ENCODE measurements around the gene FGG. TPM values are rescaled to one million over a fixed set of nuclear protein-coding genes. Genes with fewer than 3 reads are reported as not detected.

FGG gene
- total and polyA plus RNA-seq, 10 of the 15 experiments (the other 5 are each of a cell fraction or from before 2014, with no cell fraction given) = 1.8 TPM; not detected in 9

GRCh38 chr4:154623995-154624394 is 11.5 kb upstream of the FGG start:
- intact Hi-C loops (cut with micrococcal nuclease; ENCODE audit: unreplicated experiment) = loop anchor here (2.0 to 10.0 kb wide), 3 partner anchors 295 to 849 kb away; partner anchors contain the start of gene MAP9
- ChIA-PET POLR2A (no interaction called here), RAD21 (ENCODE audit: unreplicated experiment) (interaction anchor here (3.0 to 7.1 kb wide), 3 partner anchors 65 to 74 kb away, joined by 13 to 88 read pairs (median 28); partner anchors contain the start of gene PLRG1), CTCF (interaction anchor here (0.8 to 19.0 kb wide), 7 partner anchors 9 to 293 kb away, joined by 4 to 796 read pairs (median 6); partner anchors contain the start of genes FGB and PLRG1), SMC1A (ENCODE audit: uncharacterized antibody, unreplicated experiment) (interaction anchor here (1.1 to 7.2 kb wide), 3 partner anchors 63 to 104 kb away, joined by 3 to 119 read pairs (median 112); partner anchors contain the start of genes FGB and PLRG1)
- FAIRE-seq (no peak), DNase-seq (ENCODE audit: low read depth, low spot score) (no peak), ATAC-seq (no peak)
- no TSS peak for BruUV-seq (replicated peaks)
- H3K4me1 ChIP-seq (ENCODE audit: control insufficient read depth, insufficient read depth, low read length) = no peaks in the 10 kb centered on the region
- H2AFZ ChIP-seq (ENCODE audit: control insufficient read depth, low read depth, low read length) = no peak overlapping the region
- no peaks in the 10 kb centered on the region for H3K79me2 ChIP-seq (ENCODE audit: control insufficient read depth, insufficient read depth, low read length)
- no peaks in the 10 kb centered on the region for H4K20me1 ChIP-seq (ENCODE audit: control insufficient read depth, insufficient read depth)
- 24% methylated on average over 7 of the region's 7 CpGs for WGBS (ENCODE audit: insufficient coverage, insufficient replicate concordance, low lambda C conversion rate, missing lambda C conversion rate)
- no peaks in the 10 kb centered on the region for H3K36me3 ChIP-seq (ENCODE audit: control insufficient read depth in 2 of 2, insufficient read depth in 2 of 2, low read length in 1 of 2)
- in situ Hi-C loops (cut with MboI) = no loop called here
- no peak overlapping the region for H3K27ac ChIP-seq (ENCODE audit: control insufficient read depth, insufficient read depth)
- TF ChIP-seq RAD51 (IDR thresholded peaks at IDR 0.05) = no peak
- TF ChIP-seq, protein P1, sequence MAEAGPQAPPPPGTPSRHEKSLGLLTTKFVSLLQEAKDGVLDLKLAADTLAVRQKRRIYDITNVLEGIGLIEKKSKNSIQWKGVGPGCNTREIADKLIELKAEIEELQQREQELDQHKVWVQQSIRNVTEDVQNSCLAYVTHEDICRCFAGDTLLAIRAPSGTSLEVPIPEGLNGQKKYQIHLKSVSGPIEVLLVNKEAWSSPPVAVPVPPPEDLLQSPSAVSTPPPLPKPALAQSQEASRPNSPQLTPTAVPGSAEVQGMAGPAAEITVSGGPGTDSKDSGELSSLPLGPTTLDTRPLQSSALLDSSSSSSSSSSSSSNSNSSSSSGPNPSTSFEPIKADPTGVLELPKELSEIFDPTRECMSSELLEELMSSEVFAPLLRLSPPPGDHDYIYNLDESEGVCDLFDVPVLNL (IDR thresholded peaks at IDR 0.05; ENCODE audit: low read depth, low read length) = no peak
- TF ChIP-seq CBX3 (IDR thresholded peaks at IDR 0.05; ENCODE audit: borderline replicate concordance, low read depth) = no peak
- TF ChIP-seq PML (IDR thresholded peaks at IDR 0.05; ENCODE audit: low read length) = no peak
- no peak for TF ChIP-seq ZNF687 (IDR thresholded peaks at IDR 0.05)
- no peak for TF ChIP-seq NRF1 (conservative IDR thresholded peaks at IDR 0.05; ENCODE audit: low read depth, low read length)
- TF ChIP-seq BACH1 (IDR thresholded peaks at IDR 0.05; ENCODE audit: borderline replicate concordance) = no peak
- TF ChIP-seq BMI1 (IDR thresholded peaks at IDR 0.05; ENCODE audit: borderline replicate concordance) = no peak
- no peak for TF ChIP-seq NR2F1 (conservative IDR thresholded peaks at IDR 0.05)
- no peak for TF ChIP-seq CBFB (IDR thresholded peaks at IDR 0.05; ENCODE audit: low read depth)
- TF ChIP-seq STAT3 (IDR thresholded peaks at IDR 0.05; ENCODE audit: low read depth, low read length) = no peak
- TF ChIP-seq HDGF (IDR thresholded peaks at IDR 0.05) = no peak
- H3K27me3 ChIP-seq (replicated peaks in 1 of 2; ENCODE audit: control insufficient read depth in 2 of 2, insufficient read depth in 2 of 2, low read length in 1 of 2) = peaks cover 3% of the 10 kb centered on the region in 2 experiments
- H3K4me3 ChIP-seq = no peak overlapping the region
- H3K9me3 ChIP-seq (replicated peaks; ENCODE audit: control insufficient read depth, insufficient read depth, low read length) = no peaks in the 10 kb centered on the region
- H3K9ac ChIP-seq (ENCODE audit: control insufficient read depth, insufficient read depth, low read length) = no peak overlapping the region
- no peak overlapping the region for H3K4me2 ChIP-seq (ENCODE audit: control insufficient read depth, insufficient read depth)

Data from GM12878 (cell line).